Stimulated activated CD8-positive, alpha-beta memory T cell treated with anti-CD3 and anti-CD28 coated beads, Interleukin-4, amount 100 ng/mL, for 48 hours (primary cell): Measurements from ENCODE around the gene COL6A2.
"Not testable (repeated sequence)": the region's sequence is repeated elsewhere in the genome, so short reads cannot be mapped to it uniquely, and the experiment has no call there.

Experiments used
- DNase-seq: peaks from one replicate; pipeline ENCODE4 v3.0.0-alpha.2; 2020

Gene COL6A2

DNA sequence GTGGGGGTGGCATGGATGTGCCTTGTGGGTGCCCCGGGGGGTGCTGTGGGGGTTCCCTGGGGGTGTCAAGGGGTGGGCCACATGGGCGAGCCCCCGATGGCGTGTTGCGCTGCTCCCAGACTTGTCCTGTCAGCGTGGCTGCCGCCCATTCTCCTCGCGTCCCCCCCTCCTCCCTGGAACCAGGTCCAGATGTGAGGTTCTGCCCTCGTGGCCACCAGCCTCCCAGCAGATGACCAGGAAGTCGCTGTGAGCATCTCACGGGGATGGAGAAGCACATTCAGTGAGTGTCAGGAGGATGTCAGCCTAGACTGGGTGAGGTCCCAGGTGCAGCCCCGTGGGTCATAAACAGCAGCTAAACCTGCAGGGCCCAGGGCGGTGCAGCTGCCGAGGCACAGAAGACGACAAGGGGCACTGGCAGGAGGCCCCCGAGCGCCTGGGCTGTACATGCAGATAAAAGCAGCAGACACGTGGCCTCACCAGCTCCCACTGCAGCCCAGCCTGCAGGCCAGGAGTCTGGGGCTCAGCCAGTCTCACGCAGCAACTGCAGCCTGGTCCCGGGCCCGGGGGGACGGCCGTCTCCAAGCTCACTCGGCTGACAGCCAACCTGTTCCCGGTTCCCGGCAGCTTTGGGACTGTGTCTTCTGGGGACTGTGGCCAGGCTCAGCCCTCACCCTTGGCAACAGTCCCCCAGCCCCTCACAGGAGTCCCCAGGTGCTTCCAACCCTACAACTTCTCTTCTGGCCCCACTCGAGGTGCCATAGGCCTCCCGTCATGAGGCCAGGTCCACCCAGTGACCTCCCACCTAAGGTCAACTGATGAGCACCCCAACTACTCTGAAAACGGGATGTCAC, 17.5 kb upstream of the COL6A2 start:
- no peak for DNase-seq

DNA sequence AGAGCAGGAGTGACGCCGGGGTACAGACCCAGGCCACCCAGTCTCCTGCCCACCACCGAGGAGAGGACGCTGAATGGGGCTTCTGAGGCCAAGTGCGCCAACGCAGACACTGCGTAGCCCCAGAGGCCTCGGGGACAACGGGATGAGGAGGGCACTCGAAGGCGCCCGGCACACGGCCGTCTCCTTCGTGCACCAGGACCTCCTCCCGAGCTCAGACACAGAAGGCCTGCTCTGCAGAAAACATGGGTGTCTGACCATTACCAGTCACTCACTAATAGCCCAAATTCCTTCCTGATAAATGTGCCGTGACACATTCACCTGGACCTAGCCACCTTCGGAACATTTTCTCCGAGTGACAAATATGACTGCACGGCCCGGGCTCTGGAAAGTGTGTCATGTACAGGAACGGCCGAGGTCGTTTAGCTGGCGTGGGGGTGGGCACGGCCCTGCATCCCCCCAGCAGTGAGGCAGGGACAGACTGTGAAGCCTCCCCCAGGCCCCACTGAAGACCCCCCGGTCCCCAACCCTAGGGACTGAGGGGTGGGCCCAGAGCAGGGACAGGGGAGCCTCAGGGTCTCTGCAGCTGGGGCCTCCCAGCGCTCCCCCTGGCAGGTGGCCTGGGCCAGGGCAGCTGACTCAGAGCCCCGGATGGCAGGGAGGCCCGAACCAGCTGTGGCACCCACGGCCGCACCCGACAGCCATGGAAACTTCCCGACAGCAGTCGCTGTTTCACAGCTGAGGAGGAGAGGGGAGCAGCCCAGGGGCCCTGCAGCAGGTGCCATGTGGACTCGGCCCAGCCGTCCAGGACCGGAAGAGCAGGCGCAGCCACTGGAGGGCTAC, 16.7 kb upstream of the COL6A2 start:
- DNase-seq, result no peak

DNA sequence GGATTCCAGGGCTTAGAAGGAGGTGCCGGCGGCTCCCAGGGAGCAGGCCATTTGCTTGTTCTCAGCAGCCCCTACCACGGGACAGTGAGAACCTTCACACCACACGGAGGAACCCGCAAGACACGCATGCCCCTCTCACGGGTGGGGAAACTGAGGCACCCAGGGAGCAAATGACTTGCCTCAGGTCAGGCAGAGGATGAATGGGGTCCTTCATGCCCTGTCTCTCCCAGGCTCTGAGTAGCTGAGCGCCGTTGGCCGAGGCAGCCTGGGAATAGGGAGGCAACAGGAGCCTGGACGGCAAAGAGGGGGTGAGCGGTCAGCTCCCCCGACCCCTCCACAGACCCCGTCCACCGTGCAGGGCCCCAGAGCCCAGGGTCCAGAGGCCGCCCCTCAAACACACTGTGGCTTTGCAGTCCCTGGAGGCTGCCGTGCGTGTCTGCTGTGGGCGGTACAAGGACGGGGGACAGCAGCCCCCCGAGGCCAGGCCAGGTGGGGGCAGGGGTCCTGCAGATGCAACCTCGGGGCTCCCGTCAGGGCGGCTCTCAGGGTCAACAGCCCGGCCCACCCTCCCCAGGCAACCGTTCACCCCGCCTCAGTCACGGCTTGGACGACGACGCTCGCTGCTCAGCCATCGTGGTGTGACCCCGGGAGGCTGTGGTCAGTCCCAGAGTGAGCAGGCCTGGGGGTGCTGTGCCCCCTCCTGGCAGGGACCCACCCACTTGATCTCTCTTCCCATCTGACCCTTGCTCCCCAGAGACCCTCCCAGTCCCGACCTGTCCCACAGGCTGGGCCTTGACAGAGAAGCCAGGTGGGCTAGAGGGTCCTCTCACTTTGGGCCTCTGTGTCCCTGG, 15.8 kb upstream of the COL6A2 start:
- no peak for DNase-seq

DNA sequence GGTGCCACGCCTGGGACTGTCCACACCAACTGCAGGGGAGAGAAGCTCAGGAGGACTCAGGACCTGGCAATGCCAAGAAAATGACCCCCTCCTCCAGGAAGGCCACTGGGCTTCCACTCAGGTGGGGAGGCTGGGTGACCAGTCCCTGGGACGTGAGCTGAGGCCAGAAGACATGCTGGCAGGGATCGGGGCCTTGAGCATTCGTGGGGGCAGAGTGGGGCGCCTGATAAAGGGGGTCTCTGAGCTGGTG, 15.3 kb upstream of the COL6A2 start:
- no peak for DNase-seq

DNA sequence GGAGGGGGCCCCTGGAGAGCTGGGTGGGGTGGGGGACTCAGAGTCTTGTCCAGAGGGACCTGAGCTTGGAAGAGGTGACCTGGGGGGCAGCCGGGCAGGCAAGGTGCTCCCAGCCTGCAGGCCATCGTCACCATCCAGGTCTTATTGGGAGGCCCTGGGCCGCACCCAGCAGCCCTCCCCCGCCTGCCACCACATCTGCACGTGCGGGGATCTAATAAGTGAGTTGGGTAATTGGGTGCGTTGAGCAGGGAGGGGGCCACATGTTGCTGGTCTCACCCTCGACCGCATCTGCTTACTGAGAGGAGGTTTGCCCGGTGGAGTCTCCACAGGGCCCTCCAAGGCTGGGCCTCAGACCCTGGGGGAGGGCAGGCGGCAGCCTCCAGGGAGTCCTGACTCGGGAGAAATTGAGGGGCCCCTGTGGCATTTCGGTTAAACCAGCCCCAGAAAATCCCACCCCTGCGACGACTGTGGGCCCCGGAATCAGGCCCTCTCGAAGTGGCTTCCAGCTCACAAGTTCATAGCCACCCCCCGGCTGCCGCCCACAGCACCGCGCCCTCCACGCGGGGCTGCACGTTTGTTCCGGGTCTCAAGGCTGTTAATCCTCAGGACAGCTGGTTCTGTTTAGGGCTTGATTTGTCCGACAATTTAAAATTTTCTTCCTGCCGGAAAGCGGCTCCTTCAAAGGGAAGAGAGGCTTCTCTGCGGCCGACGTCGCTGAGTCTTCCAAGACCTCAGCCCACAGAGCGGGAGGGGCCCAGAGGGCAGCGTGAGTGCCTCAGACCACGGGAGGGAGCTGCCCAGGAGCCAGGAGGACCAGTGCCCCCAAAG, 14.7 kb upstream of the COL6A2 start:
- DNase-seq, result no peak

DNA sequence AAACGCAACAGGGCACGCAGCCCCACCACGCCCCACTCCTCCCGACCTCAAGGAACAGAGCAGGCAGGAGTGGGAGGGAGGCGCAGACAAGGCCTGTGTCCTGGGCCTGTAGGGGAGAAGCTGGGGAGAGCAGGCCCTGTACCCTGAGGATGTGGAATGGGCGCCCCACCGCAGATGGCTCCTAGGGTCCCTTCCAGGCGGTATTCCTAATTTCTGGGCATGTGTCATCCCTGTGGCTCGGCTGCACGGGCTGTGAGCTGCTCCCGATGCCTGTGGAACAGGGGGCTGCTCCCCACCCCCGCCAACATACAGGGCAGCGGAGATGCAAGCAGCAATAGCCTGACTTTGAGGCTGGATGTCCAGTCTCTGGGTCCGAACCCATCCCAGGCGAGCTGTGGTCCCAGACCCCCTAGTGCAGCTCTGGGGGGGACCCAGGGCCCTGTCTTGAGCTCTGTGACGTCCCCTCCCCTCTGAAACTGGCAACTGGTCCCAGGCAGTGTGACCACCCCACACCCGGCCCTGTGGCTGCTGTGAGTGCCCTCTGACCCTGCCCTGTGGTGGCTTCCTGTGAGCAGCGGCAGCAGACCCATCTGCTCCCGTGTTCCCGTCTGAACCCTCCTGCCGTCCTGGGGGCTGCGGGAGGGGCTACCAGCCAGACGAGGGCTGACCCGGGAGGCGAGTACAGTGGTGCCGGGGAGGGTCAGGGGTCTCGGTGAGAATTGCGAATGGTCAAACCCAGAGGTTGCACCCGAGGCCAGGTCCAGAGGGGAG, 13.9 kb upstream of the COL6A2 start:
- DNase-seq, result no peak

DNA sequence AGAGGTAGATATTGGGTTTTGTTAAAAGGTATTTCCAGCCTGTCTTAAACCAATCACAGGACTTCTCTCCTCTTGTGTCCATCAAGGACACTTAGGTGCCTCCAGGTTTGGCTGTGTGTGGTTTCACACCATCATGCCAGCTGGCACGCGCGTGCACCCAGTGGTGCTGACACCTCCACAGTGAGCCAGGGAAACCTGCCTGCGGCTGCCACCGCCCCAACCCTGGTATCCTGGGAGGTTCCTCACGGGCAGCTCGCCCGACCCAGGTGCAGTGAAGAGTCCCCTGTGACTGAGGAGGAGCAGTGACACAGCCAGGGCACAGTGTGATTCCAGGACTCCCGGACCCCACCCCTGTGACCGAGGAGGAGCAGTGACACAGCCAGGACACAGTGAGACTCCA, 13.2 kb upstream of the COL6A2 start:
- no peak for DNase-seq

DNA sequence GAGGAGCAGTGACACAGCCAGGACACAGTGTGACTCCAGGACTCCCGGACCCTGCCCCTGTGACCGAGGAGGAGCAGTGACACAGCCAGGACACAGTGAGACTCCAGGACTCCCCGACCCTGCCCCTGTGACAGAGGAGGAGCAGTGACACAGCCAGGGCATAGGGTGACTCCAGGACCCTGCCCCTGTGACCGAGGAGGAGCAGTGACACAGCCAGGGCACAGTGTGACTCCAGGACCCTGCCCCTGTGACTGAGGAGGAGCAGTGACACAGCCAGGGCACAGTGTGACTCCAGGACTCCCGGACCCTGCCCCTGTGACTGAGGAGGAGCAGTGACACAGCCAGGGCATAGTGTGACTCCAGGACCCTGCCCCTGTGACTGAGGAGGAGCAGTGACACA, 12.7 kb upstream of the COL6A2 start:
- not testable (repeated sequence) for DNase-seq

DNA sequence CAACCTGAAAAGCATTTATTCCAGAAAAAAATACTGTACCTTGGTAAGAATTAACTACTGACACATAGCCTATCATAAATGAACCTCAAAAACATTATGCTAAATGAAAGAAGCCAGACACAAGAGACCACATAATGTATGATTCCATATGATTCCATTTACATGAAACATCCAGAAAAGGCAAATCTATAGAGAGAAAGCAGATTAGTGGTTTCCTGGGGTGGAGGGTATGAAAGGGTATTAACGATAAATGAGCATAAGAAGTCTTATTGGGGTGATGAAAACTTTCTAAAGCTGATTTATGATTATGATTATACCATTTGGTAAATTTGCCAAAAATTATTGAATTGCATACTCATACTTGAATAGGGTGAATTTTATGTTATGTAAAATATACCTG, 10.3 kb upstream of the COL6A2 start:
- DNase-seq, result no peak

DNA sequence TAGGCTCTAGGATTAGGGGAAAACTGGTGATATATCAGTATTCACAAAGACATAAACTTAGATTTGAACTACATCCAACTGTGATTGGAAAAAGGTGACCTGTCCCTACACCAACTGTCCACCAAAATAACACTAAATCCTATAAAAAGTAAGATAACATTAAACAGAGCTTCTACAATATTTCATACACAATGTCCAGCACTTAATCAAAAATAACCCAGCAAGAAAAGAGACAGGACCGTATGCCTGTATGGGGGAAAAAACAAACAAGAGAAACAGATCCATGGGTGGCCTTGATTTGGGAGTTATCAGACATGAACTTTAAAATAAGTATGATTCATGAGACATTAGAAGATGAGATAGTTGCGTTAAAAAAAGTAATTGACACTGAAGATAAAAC, 9.7 kb upstream of the COL6A2 start:
- no peak for DNase-seq

DNA sequence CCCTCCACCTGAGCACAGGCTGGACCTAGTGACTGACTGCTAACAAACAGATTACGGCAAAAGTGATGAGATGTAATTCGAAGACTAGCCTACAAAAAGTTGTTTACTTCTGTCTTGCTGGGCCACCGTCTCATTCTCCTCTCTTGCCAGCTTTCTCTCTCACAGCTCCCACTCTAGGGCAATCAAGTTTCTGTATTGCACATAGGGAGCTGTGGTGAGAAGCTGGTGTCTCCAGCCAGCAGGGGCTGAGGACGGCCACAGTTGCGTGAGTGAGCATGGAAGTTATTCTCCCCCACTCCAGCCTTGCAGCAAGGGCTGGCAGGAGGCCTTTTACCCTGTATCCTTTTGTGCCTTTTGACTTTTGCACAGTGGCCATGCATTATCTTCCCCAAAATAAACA, 8.6 kb upstream of the COL6A2 start:
- DNase-seq, result no peak

DNA sequence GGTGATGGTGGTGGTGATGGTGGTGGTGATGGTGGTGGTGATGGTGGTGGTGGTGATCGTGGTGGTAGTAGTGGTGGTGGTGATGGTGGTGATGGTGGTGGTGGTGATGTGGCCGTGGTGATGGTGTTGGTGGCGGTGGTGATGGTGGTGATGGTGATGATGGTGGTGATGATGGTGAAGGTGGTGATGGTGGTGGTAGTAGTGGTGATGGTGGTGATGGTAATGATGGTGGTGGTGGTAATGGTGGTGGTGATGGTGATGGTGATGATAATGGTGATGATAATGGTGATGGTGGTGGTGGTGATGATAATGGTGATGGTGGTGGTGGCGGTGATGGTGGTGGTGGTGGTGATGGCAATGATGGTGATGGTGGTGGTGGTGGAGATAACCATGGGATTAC, 6.8 kb upstream of the COL6A2 start:
- DNase-seq, result no peak

DNA sequence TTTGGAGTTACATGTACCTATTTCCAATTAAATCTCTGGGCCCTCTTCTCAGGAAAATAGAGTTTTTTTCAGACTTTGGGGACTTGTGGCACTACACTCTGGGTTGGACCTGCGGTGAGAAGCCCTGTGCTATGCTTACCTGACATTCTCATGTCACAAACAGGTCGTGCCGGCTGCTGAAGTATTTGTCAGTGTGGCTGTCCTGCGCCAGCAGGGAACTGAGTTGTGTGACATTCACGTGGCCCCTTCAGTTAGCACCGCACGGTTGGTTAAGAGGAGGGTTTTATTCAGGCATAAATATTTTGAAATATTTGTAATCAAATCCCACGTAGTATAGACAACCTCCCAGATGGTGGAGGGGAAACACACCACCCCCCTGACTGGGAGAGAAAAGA, 6.3 kb upstream of the COL6A2 start:
- no peak for DNase-seq

DNA sequence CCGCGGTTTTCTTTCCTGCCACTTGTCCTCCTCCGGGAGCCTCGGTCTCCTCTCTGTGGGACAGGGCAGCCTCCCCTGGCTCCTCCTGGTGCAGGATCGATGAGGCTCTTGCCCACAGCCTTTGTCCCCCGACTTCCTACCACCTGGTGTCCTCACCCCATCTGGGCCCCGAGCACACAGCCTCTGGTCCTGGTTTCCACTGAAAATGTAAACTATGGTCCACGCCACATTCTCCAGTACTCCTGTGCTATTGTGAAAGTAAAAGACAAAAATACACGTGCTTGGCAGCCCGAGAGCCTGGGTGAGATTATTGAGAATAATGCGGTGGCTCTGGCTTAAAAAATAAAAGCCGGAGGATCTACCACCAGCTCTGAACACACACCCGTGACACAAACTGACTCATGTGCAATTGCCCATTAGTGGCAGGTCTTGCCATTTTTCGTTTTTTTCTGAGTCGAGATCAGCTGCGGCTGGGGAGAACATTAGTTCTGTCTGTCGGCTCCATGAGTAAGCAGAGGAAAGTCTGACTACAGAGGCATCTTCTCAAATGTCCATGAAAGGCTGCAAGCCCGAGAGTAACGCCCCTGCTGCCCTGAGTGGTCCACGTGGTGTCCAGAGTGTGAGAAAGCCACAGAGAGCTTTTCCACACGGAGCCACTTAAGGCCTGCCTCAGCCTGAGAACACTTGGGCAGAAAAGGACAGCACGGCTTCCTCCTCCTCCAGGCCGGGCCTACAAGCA, 5.7 kb upstream of the COL6A2 start:
- no peak for DNase-seq

DNA sequence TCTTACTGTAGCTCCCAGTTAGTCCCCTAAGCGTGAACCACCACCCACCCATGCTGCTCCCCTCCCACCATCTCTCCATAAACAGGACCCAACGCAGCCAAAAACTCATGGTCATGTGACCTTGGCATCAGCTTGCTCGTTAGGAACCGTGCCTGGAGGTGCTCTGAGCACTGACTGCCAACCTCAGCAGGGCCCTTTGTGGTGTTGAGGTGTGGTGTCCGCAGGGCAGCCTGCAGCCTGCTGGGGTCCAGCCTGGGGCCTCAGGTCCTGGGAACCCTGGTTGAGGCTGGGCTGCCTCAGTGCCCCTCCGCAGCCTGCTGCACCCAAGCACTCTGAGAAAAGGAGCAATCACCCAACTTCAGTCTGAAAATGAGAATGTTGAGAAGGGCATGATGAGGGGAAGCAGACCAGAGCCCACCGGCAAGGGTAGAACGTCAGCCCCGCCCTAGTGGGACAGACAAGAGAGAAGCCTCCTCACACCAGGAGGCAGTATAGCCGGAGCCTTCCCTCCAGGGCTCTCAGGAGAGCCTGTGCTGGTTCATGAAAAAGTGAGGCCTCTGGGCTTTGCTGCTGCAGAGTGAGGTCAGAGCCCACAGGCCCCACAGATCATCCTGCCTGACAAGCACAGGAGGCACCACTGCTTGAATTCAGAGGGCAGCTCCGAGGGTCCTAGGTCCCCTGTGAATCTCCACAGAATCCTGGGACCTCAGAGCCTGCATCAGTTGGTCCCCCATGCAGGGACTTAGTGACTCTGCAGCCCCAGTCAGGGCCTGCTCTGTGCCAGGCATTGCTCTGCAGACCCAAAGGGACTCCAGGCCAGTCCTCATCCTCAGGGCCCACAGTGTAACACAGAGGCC, 4.9 kb upstream of the COL6A2 start:
- DNase-seq, result no peak

DNA sequence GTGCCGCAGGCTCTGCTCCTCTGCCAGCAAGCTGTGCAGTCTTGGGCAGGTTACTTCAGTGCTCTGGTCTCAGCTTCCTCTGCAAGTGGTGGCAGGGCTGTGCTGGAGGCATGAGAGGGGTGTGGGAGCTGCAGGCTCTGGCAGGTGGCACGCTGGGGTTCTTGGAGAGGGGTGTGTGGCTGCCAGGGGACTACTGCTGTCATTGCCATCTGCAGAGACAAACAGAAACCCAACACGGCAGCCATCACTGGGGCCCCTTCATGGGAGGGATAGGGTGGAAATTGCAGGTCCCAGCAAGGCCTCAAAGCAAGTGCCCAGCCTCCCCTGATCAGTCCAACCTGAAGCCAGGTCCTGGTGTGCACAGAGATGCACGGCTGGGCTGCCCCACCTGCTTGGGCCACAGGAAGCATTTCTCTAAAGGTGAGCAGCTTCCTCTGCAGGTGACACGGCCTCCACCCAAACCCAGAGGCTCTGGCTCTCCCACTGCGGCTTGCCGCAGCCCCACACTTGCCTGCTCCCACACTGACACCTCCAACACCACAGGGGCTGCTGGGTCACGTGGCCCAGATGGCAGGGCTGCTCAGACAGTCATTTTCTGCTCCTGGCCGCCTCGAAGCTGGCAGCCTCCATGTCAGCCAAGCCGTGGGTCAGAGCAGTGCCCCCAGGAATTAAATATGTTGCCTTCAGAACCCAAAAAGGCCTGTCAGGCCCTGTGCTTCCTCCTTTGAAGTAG, 4.1 kb upstream of the COL6A2 start:
- no peak for DNase-seq

DNA sequence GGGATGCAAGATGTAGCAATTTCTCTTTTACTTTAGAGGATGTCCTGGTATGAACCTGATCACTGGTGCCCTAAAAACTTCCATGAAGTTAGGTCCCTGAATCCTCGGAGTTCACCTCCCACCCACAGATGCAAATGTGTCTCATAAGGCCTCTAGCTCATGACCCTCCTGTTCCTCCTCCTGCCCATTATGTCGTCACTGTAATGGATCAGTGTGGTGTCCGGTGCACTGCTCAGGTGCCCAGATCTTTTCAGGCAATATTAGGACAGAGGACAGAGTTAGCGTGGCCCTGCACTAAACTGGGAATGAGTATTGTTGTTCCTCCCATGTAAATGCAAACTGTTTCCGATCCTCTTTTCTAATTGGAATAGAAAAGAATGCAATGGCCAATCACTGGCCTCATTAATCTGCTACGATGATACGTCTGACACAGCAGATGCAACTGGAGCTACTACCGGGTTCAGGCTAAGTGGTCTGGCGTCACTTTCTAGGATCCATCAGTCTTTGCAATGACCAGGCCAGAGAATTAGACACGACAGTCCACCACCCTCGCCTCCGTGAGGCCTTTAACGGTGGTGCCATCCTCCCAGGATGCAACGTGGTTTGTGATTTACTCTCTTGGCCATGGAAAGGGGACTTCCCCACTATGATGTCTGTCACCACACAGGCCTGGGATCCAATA, 3.4 kb upstream of the COL6A2 start:
- no peak for DNase-seq

DNA sequence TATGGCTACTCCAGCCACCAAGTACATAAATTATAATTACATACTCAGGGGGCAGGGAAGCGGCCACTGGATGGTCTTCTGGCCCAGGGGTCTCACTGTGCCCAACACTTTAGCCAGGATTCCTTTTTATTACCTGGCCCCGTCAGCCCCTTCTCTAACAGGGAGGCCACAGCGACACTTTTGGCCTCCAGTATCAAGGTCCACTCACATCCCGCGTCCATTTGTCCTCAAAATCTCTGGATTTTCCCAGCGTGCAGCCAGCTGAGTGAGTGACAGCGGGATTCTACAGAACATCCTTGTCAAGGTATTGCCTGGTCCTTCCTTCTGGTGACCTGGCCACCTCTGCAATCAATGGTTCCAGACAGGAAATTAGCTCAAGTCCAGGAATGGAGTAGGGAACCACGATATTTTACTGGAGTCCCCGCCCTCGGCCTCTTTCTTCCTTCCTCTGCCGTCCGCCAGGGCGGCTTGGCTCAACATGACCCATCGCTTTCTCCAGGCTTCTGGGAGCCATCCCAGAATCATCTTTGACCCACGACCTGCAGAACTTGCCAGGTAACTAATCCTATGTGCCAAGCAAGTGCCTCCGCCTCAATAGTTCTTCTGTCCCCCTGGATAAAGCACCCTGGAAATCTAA, 2.7 kb upstream of the COL6A2 start:
- DNase-seq, result no peak
